A673 (cell line): ENCODE data around the gene CD4.

Experiments
- EZH2 ChIP-seq: fragments of 200-600 bp; sonication (generic); IDR thresholded peaks from 2 replicates; pipeline ENCODE4 v1.6.1; 2017; ENCODE audit warnings: borderline replicate concordance, low read depth, mild to moderate bottlenecking, mixed read lengths, antibody characterized with exemption, low read length; ENCODE audit not compliant: poor library complexity, severe bottlenecking
- TF ChIP-seq, protein P1 (sequence below): fragments of 300-800, 200-600 bp; sonication (generic); conservative IDR thresholded peaks from 2 replicates; pipeline ENCODE4 v1.5.1; 2017; ENCODE audit warnings: low read depth, mild to moderate bottlenecking, antibody characterized with exemption, low read length, moderate library complexity, mixed read lengths

DNA sequence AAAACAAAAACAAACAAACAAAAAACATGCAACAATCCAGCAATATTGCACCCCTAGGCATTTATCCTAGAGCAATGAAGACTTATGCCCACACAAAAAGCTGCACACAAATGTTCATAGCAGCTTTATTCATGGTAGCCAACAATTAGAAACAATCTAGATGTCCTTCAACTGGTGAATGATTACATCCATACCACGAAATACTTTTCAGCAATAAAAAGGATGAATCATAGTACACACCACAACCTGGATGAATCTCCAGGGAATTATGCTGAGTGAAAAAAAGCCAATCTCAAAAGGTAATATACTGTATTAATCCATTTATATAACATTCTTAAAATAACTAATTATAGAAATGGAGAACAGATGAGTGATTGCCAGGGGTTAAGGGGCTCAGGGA is 17.8 kb downstream of the CD4 start:
- TF ChIP-seq, protein P1, sequence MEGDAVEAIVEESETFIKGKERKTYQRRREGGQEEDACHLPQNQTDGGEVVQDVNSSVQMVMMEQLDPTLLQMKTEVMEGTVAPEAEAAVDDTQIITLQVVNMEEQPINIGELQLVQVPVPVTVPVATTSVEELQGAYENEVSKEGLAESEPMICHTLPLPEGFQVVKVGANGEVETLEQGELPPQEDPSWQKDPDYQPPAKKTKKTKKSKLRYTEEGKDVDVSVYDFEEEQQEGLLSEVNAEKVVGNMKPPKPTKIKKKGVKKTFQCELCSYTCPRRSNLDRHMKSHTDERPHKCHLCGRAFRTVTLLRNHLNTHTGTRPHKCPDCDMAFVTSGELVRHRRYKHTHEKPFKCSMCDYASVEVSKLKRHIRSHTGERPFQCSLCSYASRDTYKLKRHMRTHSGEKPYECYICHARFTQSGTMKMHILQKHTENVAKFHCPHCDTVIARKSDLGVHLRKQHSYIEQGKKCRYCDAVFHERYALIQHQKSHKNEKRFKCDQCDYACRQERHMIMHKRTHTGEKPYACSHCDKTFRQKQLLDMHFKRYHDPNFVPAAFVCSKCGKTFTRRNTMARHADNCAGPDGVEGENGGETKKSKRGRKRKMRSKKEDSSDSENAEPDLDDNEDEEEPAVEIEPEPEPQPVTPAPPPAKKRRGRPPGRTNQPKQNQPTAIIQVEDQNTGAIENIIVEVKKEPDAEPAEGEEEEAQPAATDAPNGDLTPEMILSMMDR = no peak
- no peak for TF ChIP-seq EZH2
